HG02642 (cell line): Measurements from ENCODE around the gene EEPD1.
"Not testable (repeated sequence)": the region's sequence is repeated elsewhere in the genome, so short reads cannot be mapped to it uniquely, and the experiment has no call there.

Experiments used
- ATAC-seq: cut with Tn5 transposase; IDR thresholded peaks from one replicate; pipeline ENCODE4 v1.9.1; 2021; ENCODE audit warnings: mild to moderate bottlenecking; ENCODE audit not compliant: unreplicated experiment, poor library complexity

EEPD1 gene

DNA sequence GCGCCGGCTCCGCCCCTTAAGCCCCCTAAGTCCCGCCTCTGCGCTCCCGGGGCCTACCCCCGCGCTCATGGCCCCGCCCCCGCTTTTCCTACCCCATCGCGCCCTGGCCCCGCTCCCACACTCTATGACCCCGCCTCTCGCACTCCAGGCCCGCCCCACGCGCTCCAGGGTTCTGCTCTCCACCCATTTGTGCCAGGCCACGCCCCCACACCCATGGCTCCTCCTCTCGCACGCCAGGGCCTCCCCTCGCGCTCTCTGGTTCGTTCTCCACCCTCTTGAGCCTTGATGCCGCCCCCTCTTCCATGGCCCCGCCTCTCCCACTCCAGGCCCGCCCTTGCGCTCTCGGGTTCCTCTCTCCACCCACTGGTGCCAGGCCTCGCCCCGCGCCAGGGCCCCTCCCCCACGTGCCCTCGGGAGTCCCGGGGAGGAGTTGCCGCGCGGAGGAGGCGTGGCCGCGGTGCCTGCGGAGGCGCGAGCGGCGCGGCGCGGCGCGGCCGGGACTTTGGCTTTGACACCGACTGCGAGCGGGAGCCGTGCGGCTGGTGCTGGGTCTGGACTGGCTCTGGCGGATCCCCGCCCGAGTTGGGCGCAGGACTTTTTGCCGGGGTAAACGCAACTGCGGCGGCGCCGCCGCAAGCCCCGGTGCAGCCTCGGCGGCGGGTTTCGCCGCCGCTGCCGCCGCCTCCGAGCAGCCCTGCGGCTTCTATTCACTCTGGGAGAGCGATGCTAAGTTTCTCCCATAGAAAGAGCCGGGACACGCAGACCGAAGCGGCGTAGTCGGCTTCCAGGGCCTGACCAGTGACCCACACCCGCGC is at the start of gene EEPD1:
Gene EEPD1 (plus strand): TSS at position 499 of the 815 bp plus-strand sequence. CDS start 1,071 bp downstream, outside the sequence.
- ATAC-seq, result peak; percentile 98

DNA sequence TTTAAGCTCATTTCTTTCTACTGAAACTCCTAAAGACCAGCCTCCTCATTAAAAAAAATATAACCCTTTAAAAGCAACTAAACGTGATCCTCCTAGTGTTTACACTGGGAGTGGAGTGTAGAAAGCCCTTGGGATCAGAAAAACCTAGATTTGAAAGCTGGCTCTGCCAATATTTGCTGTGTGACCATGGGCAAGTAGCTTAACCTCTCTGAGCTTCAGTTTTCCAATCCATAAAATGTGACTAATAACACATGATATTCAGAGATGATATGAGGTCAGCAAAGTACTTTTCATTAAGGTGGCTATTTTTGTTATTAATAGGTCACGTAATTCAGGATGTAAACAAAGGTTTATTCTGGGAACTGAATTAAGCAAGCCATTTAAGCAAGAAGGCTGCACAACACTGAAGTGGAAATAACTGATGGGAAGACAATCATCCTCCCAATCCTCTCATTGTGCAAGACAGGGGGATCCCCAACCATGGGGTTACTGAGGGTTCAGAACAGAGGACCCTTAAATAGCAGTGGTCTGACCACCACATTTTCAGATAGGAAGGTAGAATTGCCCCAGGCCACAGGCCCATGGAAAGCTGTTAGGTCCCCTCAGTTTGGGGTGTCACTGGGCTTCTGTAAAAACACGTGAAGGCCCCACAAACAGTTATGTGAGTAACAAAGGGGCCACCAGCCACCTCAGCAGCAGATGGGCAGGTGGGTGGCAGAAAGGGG is 49.1 kb upstream of the EEPD1 start:
- no peak for ATAC-seq

DNA sequence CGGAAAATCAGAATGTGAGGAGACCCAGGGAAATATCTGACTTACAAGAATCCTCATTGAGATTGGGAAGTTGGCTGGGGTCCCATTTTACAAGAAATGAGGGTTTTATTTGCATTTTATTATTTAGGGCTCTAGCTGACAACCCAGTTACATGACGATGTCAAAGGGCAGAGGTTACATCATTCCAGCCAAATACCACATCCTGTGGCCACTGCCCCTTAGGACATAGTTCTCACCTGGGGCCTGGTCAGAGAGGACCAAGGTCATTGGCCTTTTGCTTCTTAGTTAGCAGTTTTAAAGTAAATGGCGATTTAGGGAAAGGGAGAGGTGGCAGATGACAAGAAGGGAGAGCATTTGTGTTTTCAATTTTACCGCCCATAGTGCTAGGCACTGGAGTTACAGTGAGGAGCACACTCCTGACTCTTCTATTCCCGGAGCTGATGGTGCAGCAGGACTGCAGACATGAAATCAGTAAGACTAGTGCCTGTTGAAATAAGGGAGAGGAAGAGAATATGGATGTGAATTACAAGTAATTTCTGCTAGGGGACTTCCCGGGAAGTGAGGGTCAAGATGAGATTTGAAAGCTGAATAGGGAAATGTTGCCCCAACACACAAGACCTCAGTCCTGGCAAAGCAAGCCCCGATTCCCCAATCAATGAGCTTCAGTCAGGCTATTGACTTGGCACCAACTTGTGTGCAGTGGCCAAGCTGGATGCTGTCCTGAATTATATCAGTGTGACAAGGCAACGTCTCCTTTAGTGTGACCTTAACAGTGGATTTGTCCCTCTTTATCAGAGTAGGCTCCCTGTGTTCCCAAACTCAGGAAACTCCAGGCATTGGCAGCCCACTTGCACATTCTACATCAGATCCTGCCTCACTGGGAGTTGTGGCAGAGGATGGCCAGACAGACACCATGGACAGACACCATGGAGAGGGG is 45.8 kb upstream of the EEPD1 start:
- ATAC-seq, result not testable (repeated sequence)

DNA sequence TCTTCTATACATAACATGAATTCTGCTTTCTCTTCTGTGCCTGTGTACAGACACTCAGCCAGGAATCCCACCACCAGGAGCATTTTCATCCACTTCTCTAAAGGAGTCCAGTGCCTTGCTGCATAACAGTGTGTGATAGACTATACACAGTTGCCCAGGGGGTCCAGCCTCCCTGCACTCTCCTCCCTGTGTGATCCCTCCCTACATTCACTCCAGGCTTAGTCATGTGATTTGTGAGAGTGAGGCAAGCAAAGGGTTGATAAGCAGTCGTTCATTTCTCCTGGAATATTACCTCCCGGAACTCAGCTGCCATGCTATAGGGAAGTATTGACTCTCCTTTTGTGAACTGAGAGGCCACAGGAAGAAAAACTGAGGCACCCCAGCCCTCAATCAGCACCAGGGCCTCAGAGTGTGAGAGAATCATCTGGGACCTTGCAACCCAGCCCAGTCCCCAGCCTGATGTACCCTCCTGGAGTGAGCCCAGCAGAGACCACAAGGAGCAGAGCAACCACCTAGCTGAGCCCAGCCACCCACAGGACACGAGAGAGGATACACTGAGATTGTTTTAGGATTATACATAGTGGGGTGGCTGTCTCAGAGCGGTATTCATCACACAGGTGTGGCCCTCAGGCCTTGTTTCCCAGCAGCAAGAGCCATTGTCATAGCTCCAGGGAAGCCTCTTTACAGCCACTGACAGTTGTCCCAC is 45.0 kb upstream of the EEPD1 start:
- ATAC-seq, result no peak

DNA sequence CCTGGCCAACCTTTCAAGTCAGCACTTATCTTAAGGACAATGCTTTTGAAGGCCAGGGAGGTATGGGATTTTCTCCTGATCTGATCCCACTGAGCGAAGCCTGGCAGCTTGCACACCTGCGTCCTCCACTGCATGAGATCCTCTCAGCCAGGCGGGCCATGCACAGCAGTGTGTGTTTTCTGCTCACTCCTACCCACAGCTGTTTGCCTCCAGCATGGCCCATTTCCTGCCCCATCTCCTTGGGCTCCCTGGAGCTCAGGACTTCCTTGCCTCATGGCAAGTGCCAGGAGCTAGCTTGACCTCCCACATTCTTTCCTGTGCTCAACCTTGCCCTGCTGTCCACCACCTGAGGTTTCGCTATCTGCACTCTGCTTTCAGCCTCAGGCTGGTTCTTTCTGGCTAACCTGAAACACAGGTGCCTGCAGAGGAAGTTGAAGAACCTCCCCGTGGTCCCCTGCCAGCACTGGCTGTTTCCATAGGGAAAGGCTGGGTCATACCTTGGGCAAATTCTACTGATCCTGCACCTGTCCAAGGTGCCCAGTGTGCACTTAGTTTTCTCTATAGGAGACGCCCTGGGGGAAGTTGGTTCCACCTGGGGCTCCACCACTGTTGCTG is 43.9 kb upstream of the EEPD1 start:
- no peak for ATAC-seq

DNA sequence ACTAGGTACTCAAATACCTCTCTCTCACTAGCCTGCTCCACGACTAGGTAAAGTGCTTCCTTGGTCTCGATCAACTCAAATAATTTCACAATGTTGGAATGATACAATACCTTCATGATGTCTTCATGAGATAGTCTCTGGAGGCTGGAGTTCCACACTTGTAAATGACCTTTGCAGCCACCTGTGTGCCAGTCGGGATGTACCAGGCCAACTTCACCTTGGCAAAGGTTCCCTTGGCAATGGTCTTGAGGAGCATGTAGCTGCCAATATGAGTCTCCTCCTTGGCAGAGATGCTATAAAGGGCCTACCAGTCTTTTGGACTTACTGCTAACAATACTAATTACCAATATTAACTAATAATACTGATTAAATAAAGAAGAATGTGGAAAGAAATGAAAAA is 42.5 kb upstream of the EEPD1 start:
- ATAC-seq, result no peak

DNA sequence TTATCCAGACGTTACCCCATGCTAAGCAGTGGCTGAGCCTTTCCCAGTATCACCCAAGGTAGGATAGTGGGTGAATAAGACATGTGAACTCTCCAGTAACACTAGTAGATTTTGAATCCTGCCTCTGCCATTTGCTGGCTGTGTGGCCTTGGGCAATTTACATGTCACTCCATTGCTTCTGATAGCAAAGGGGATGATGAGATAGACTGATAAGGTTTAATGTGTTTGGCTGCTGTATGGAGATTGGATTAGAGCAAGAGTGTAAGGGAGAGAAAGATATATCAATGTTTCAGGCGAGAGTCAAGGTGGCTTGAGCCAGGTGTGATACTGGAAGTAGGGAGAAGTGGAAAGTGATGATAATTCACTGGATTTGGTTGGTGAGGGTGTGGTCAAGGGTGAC is 40.1 kb upstream of the EEPD1 start:
- ATAC-seq, result no peak

DNA sequence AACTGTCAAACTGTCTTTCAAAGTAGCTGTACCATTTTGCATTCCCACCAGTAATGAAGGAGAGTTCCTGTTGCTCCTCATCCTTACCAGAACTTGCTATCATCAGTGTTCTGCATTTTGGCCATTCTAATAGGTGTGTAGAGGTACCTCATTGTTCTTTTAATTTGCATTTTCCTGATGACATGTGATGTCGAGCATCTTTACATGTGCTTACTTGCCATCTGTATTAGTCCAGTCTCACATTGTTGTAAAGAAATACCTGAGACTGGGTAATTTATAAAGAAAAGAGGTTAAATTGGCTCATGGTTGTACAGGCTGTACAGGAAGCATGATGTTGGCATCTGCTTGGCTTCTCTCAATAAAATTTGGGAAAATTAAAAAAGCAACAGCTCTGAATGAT is 38.7 kb upstream of the EEPD1 start:
- no peak for ATAC-seq

DNA sequence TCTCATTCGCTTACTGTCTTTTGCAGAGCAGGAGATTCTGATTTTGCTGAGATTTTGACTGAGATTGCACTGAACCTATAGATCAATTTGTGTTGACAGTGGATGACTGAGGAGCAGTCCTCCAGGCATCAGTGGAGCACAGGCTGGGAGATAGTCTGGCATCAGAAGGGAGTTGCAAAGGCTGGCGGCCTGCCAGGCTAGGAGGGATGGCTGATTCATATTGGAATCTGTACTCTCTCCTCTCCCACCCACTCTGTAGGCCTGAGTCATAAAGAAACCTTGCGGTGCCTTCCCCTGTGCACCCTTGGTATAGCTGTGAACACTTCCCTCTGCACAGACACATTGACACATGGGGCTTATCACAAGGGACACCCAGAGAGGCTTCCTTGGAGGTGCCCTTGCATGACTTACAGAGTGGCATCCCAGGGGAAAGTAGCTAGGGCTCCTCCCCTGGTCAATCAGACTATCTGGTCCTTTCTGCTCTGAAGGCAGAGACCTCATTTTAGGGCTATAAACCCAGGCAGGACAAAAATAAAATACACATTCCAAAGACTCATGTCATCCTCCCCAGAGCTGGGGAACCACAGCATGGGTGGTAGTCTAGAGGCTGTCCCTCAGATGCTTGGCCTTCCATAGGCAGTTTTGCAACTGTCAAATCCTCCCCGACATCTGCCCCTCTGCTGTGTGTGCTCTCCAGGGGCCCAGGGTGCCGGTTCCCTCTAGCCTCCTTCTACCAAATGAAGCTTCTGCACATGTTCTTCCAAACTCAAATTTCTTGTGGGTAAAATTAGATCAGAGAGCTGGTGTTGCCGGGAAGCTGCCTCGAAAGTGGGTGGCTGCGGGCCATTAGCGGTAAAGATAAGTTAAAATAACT is 37.4 kb upstream of the EEPD1 start:
- peak; percentile 99 for ATAC-seq

DNA sequence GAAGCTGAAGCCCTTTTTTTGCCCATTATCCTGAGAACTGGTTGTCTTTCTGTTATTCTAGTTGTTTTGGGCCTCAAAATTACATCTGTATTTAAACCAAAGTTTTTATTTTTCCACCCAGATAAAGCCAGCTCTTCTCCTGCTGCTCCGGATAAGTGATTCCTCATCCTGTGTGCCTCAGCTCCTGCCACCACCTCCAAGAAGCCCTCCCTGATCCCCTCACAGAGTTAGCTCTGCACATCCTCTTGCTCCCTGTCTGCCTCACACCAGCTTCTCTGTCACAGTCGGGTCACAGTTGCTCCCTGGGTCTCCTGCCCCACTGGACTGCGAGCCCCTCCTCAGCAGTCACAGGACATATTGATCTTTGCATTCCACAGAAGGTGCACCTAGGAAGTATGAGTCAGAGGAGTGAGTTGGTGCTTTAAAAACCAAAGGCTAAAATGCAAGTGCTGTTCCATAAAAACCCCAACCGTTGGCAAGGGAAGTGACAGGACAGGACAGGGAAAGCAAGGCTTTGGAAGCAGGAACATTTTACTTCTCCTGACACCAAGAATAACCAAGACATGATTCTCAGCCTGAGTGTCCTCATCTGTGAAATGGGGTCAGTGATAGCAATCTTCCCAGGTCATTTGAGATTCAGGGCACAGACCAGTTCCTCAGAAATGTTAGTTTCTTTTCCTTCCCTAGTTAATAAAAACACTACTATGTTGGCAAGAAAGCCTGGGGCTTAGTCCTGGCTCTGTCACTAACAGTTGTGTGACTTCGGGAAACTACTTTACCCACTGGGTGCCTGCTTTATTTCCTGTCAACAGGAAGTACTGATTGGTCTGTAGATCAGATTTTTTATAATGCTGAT is 36.5 kb upstream of the EEPD1 start:
- ATAC-seq, result no peak

DNA sequence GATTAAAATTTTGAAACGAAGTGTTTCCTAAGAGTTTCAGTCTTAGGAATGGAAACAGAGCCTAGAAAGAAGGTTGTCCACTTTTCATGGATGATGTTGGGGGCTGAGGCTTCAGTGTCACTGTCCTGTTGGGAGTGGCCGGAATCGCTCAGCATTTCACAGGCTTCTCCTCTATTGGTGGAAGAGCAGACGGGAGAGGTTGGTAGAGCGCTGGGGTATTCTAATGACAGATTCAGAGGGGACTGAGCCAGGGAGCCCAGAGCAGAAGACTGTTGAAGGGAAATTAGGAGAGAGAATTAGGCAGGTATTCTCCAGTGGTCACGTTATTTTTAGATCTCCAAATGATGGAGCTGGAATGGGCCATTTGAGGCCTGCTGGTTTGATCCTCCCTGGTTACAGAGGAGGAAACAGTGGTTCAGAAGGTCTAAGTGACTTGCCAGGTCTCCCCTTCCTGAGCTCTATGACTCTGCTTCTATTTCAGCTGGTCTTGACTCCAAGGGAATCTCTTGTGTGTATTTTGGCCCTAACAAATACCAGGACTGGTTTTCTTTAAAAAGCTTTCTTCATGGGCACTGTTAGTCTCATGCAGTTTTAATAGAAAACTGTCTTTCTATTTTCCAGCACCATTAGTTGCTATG is 35.7 kb upstream of the EEPD1 start:
- ATAC-seq, result no peak

DNA sequence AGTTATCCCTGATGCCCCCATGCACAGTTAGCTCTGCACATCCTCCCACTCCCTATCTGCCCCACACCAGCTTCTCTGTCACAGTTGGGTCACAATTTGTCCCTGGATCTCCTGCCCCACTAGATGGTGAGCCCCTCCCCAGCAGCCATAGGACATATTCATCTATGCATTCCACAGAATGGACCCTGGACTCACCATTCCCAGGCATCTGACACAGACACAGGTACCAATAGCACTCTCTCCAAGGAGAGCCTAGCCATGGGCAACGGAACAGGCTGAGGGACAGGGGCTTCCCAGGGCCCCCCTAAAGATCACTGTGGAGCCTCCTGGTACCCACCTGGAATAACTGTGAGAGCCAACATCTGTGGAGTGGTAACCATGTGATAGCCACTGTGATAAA is 34.7 kb upstream of the EEPD1 start:
- no peak for ATAC-seq

DNA sequence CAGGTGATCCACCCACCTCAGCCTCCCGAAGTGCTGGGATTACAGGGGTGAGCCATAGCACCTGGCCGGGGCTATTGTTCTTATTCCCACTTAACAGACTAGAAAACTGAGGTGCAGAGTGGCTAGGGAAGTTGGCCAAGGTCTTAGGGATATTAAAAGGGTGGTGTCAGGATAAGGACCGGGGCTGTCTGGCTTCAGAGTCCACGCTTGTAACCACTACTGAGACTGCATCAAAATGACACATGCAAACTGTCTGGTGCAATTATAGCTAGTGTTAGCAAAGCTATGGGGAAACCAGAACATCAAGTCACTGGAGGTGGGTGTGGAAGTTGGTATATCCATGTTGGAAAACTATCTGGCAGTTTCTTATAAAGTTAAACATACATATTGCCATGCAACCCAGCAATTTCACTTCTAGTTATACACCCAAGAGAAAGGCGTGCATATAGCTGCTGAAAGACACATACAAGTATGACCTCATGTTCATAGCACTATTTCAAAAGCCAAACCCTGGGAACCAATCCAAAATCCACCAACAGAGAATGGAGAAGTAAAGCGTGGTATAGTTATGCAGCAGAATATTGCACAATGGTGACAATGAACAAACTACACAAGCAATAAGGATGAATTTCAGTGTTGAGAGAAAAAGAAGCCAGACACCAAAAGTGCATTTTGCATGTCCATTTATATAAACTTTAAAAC is 33.9 kb upstream of the EEPD1 start:
- no peak for ATAC-seq

DNA sequence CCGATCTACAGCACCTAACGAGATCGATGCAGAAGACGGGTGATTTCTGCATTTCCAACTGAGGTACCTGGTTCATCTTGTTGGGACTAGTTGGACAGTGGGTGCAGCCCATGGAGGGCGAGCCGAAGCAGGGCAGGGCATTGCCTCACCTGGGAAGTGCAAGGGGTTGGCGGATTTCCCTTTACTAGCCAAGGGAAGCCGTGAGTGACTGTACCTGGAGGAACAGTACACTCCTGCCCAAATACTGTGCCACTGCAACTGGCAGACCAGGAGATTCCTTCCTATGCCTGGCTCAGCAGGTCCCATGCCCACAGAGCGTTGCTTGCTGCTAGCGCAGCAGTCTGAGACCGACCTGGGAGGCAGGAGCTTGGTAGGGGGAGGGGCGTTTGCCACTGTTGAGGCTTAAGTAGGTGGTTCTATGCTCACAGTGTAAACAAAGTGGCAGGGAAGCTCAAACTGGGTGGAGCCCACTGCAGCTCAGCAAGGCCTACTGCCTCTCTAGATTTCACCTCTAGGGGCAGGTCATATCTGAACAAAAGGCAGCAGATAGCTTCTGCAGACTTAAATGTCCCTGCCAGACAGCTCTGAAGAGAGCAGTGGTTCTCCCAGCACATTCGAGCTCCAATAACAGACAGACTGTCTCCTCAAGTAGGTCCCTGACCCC is 32.9 kb upstream of the EEPD1 start:
- not testable (repeated sequence) for ATAC-seq

DNA sequence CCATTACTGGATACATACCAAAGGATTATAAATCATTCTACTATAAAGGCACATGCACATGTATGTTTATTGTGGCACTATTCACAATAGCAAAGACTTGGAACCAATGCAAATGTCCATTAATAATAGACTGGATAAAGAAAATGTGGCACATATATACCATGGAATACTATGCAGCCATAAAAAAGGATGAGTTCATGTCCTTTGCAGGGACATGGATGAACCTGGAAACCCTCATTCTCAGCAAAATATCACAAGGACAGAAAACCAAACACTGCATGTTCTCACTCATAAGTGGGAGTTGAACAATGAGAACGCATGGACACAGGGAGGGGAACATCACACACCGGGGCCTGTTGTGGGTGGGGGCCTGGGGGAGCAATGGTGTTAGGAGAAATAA is 27.4 kb upstream of the EEPD1 start:
- not testable (repeated sequence) for ATAC-seq

DNA sequence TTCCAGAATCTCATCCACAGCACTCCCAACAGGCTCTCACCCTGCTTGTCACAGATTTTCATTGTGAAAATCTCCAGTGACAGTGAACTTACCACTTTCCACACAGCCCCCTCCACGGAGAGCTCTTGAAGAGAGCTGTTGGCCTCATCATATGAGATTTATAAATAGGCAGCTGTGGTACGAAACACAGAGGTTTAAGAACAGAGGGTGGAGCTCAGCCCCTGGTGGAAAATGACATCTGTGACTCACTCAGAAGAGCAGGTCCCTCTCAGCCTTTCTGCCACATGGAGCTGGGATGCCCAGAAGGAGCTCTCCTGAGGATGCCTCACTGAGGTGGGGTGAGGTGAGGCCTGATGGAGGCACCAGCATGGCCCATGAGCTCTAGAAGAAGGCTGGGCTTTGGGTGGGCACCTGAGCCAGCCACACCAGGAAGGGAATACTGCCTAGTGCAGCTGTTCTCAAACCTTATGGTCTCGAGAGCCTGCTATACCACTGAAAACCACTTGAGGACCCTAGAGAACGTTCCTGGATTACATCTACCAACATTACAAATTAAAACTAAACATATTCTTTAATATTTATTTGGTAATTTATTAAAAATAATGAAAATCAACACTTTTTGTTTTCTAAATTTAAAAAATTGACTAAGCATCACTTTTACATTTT is 25.8 kb upstream of the EEPD1 start:
- no peak for ATAC-seq
